EH (cell line): Measurements from ENCODE around the gene PCDHA7.
"Not testable (repeated sequence)": the region's sequence is repeated elsewhere in the genome, so short reads cannot be mapped to it uniquely, and the experiment has no call there.

Experiments
- DNase-seq: peaks from one replicate; pipeline ENCODE4 v3.0.0-alpha.2; 2015; ENCODE audit warnings: low read depth

The PCDHA7 gene

GRCh38 chr5:140823475-140823874 lies 10.6 kb upstream of the PCDHA7 start:
- no peak for DNase-seq

- no peak for DNase-seq
These were observed 6.2 kb upstream of the PCDHA7 start, which contains the start of gene PCDHA6 for GRCh38 chr5:140827704-140828361. TSS of gene PCDHA6 (plus strand) at chr5:140827960. CDS start at chr5:140828092, 132 bp downstream.

DNA sequence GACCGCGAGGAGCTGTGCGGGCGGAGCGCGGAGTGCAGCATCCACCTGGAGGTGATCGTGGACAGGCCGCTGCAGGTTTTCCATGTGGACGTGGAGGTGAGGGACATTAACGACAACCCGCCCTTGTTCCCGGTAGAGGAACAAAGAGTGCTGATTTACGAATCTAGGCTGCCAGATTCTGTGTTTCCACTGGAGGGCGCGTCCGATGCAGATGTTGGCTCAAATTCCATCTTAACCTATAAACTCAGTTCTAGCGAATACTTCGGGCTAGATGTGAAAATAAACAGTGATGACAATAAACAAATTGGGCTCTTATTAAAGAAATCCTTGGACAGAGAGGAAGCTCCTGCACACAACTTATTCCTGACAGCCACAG lies 5.7 kb upstream of the PCDHA7 start:
- DNase-seq: no peak

GRCh38 chr5:140829511-140830501 lies 4.3 kb upstream of the PCDHA7 start:
- DNase-seq: not testable (repeated sequence)

- DNase-seq: not testable (repeated sequence)
These were observed 455 bp downstream of the PCDHA7 start for GRCh38 chr5:140834439-140835008.

DNA sequence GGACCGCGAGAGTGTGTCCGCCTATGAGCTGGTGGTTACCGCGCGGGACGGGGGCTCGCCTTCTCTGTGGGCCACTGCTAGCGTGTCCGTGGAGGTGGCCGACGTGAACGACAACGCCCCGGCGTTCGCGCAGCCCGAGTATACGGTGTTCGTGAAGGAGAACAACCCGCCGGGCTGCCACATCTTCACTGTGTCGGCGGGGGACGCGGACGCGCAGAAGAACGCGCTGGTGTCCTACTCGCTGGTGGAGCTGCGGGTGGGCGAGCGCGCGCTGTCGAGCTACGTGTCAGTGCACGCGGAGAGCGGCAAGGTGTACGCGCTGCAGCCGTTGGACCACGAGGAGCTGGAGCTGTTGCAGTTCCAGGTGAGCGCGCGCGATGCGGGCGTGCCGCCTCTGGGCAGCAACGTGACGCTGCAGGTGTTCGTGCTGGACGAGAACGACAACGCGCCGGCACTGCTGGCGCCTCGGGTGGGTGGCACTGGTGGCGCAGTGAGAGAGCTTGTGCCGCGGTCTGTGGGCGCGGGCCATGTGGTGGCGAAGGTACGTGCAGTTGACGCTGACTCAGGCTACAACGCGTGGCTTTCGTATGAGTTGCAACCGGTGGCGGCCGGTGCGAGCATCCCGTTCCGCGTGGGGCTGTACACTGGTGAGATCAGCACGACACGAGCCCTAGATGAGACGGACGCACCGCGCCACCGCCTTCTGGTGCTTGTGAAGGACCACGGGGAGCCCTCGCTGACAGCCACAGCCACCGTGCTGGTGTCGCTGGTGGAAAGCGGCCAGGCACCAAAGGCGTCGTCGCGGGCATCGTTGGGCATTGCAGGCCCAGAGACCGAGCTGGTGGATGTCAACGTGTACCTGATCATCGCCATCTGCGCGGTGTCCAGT lies 1.8 kb downstream of the PCDHA7 start:
- DNase-seq: no peak

DNA sequence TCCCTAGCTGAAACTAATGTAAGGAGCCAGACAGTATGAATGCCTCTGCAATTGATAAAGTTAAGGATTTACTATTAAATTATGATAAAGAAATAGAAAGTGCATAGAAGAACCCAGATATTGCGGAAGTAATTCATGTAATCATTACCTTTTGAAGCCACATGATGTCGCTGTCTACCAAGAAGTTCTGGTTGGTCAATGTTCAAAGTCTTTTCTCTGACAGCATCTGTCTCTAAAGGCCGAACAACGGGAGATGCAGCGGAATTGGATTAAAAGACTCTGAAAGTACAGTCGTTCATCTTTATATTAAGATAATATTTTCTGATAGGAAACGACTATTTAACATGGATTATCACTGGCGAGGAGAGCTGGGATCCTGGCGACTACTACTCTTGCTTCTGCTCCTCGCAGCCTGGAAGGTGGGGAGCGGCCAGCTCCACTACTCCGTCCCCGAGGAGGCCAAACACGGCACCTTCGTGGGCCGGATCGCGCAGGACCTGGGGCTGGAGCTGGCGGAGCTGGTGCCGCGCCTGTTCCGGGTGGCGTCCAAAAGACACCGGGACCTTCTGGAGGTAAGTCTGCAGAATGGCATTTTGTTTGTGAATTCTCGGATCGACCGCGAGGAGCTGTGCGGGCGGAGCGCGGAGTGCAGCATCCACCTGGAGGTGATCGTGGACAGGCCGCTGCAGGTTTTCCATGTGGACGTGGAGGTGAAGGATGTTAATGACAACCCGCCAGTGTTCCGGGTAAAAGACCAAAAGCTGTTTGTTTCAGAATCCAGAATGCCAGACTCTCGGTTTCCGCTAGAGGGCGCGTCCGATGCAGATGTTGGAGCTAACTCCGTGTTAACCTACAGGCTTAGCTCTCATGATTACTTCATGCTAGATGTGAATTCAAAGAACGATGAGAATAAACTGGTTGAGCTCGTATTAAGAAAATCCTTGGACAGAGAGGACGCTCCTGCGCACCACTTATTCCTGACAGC lies 7.2 kb downstream of the PCDHA7 start, which contains the start of gene PCDHA8:
TSS of gene PCDHA8 (plus strand) at position 210 of the 985 bp plus-strand sequence. CDS start at position 345, 135 bp downstream.
- DNase-seq: no peak

DNA sequence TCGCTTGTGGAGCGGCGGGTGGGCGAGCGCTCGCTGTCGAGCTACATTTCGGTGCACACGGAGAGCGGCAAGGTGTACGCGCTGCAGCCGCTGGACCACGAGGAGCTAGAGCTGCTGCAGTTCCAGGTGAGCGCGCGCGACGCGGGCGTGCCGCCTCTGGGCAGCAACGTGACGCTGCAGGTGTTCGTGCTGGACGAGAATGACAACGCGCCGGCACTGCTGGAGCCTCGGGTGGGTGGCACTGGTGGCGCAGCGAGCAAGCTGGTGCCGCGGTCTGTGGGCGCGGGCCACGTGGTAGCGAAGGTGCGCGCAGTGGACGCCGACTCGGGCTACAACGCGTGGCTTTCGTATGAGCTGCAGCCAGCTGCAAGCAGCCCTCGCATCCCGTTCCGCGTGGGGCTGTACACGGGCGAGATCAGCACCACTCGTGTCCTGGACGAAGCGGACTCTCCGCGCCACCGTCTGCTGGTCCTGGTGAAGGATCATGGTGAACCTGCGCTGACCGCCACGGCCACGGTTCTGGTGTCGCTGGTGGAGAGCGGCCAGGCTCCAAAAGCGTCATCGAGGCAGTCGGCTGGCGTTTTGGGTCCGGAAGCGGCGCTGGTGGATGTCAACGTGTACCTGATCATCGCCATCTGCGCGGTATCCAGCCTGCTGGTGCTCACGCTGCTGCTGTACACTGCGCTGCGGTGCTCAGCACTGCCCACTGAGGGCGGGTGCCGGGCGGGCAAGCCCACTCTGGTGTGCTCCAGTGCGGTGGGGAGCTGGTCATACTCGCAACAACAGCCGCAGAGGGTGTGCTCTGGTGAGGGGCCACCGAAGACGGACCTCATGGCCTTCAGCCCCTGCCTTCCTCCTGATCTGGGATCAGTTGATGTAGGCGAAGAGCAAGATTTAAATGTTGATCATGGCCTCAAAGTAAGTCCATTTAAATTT lies 9.0 kb downstream of the PCDHA7 start:
- DNase-seq: no peak

- DNase-seq: peak; percentile 4
These were observed 14.4 kb downstream of the PCDHA7 start, which contains the start of gene PCDHA9 for GRCh38 chr5:140848139-140849102. TSS of gene PCDHA9 (plus strand) at chr5:140848382. CDS start at chr5:140848496, 114 bp downstream.

- not testable (repeated sequence) for DNase-seq
These were observed 16.0 kb downstream of the PCDHA7 start for GRCh38 chr5:140849831-140850634.

GRCh38 chr5:140855772-140856674 lies 22.0 kb downstream of the PCDHA7 start, which contains the start of gene PCDHA10:
TSS of gene PCDHA10 (plus strand) at chr5:140855897. CDS start at chr5:140856049, 152 bp downstream.
- DNase-seq: no peak

DNA sequence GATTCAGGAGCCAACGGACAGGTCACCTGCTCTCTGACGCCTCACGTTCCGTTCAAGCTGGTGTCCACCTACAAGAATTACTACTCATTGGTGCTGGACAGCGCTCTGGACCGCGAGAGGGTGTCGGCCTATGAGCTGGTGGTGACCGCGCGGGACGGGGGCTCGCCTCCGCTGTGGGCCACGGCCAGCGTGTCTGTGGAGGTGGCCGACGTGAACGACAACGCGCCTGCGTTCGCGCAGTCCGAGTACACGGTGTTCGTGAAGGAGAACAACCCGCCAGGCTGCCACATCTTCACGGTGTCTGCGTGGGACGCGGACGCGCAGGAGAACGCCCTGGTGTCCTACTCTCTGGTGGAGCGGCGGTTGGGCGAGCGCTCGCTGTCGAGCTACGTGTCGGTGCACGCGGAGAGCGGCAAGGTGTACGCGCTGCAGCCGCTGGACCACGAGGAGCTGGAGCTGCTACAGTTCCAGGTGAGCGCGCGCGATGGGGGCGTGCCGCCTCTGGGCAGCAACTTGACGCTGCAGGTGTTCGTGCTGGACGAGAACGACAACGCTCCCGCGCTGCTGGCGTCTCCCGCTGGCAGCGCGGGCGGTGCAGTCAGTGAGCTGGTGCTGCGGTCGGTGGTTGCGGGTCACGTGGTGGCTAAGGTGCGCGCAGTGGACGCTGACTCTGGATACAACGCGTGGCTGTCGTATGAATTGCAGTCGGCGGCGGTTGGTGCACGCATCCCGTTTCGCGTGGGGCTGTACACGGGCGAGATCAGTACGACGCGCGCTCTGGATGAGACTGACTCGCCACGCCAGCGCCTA lies 23.3 kb downstream of the PCDHA7 start:
- DNase-seq: no peak

DNA sequence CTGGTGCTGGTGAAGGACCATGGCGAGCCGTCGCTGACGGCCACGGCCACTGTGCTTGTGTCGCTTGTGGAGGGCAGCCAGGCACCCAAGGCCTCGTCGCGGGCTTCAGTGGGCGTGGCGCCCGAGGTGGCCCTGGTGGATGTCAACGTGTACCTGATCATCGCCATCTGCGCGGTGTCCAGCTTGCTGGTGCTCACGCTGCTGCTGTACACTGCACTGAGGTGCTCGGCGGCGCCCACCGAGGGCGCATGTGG lies 23.8 kb downstream of the PCDHA7 start:
- no peak for DNase-seq

DNA sequence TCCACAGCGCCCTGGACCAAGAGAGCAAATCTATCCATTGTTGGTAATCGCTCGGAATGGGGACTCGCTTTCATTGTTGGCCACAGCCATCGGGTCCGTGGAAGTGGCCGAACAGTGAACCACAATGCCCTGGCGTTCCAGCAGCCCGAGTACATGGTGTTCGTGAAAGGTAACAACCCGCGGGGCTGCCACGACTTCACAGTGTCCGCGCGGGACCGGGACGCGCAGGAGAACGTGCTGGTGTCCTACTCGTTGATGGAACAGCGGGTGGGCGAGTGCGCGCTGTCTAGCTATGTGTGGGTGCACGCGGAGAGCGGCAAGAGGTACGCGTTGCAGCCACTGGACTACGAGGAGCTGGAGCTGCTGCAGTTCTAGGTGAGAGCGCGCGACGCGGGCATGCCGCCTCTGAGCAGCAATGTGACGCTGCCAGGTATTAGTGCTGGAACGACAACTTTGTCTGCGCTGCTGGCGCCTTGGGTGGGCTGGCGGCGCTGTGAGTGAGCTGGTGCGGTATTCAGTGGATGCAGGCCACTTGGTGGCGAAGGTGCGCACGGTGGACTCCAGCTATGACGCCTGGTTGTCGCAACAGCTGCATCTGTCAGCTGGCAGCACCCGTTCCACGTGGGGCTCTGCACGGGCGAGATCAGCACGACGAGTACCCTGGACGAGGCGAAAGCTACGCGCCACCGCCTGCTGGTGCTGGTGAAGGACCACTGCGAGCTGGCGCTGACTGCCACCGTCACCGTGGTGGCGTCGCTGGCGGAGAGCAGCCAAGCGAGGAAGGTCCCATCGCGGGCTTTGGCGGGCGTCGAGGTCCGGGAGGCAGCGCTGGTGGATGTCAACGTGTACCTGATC lies 28.6 kb downstream of the PCDHA7 start:
- DNase-seq: no peak
